H9 (cell line): ENCODE measurements around the gene S100A3. TPM values are rescaled to one million over a fixed set of nuclear protein-coding genes. Genes with fewer than 3 reads are reported as not detected.

Experiments
- DNase-seq: peaks from one replicate; pipeline ENCODE4 v3.0.0-alpha.2; 2017
- H2AFZ ChIP-seq: one replicate; pipeline ENCODE4 v1.6.1; 2013; ENCODE audit warnings: mild to moderate bottlenecking, low read length, control low read depth, moderate library complexity
- H2AK5ac ChIP-seq: 2 replicates; pipeline ENCODE4 v1.6.1; 2013; ENCODE audit warnings: low read length, control low read depth, mixed read lengths; ENCODE audit not compliant: insufficient read length
- H2BK120ac ChIP-seq: one replicate; pipeline ENCODE4 v1.6.1; 2013; ENCODE audit warnings: low read depth, mild to moderate bottlenecking, low read length, control low read depth, inconsistent platforms; ENCODE audit not compliant: poor library complexity, severe bottlenecking
- H2BK12ac ChIP-seq: 2 replicates; pipeline ENCODE4 v1.6.1; 2013; ENCODE audit warnings: low read length, control low read depth, mixed read lengths, low read depth; ENCODE audit not compliant: insufficient read length
- H2BK15ac ChIP-seq: 2 replicates; pipeline ENCODE4 v1.6.1; 2013; ENCODE audit warnings: low read depth, low read length, control low read depth
- H2BK20ac ChIP-seq: one replicate; pipeline ENCODE4 v1.6.1; 2013; ENCODE audit warnings: low read depth, mild to moderate bottlenecking, low read length, control low read depth, inconsistent platforms; ENCODE audit not compliant: poor library complexity, severe bottlenecking
- H2BK5ac ChIP-seq: 2 replicates; pipeline ENCODE4 v1.6.1; 2013; ENCODE audit warnings: low read length, control low read depth, mixed read lengths; ENCODE audit not compliant: insufficient read length
- H3K14ac ChIP-seq: 2 replicates; pipeline ENCODE4 v1.6.1; 2013; ENCODE audit warnings: low read length, control low read depth; ENCODE audit not compliant: insufficient read depth
- H3K18ac ChIP-seq: 2 replicates; pipeline ENCODE4 v1.6.1; 2013; ENCODE audit warnings: low read depth, mild to moderate bottlenecking, mixed read lengths, low read length, control low read depth; ENCODE audit not compliant: insufficient read length
- H3K23ac ChIP-seq: 2 replicates; pipeline ENCODE4 v1.6.1; 2013; ENCODE audit warnings: low read length, control low read depth, mixed read lengths, low read depth; ENCODE audit not compliant: insufficient read length
- H3K23me2 ChIP-seq: 2 replicates; pipeline ENCODE4 v1.6.1; 2013; ENCODE audit warnings: low read depth, mild to moderate bottlenecking, mixed read lengths, low read length, control low read depth; ENCODE audit not compliant: insufficient read length, poor library complexity, severe bottlenecking
- H3K27ac ChIP-seq: 2 replicates; pipeline ENCODE4 v1.5.1; 2013; ENCODE audit warnings: low read length, control low read depth, mixed read lengths, low read depth; ENCODE audit not compliant: insufficient read length
- H3K27me3 ChIP-seq: 2 replicates; pipeline ENCODE4 v1.6.1; 2013; ENCODE audit warnings: low read length, control low read depth, inconsistent platforms; ENCODE audit not compliant: insufficient read depth
- H3K4ac ChIP-seq: 2 replicates; pipeline ENCODE4 v1.6.1; 2013; ENCODE audit warnings: low read depth, mild to moderate bottlenecking, control low read depth, inconsistent platforms, low read length, moderate library complexity
- H3K4me1 ChIP-seq: 2 replicates; pipeline ENCODE4 v1.6.1; 2013; ENCODE audit warnings: low read length, control low read depth, inconsistent platforms; ENCODE audit not compliant: insufficient read depth
- H3K4me2 ChIP-seq: 2 replicates; pipeline ENCODE4 v1.6.1; 2013; ENCODE audit warnings: low read length, control low read depth, mixed read lengths; ENCODE audit not compliant: insufficient read length, insufficient read depth
- H3K56ac ChIP-seq: 2 replicates; pipeline ENCODE4 v1.6.1; 2013; ENCODE audit warnings: low read depth, mild to moderate bottlenecking, mixed read lengths, low read length, control low read depth; ENCODE audit not compliant: insufficient read length
- H3K79me1 ChIP-seq: 2 replicates; pipeline ENCODE4 v1.6.1; 2013; ENCODE audit warnings: low read depth, mild to moderate bottlenecking, moderate library complexity, low read length, control low read depth, inconsistent platforms; ENCODE audit not compliant: insufficient read depth, poor library complexity, severe bottlenecking
- H3K79me2 ChIP-seq: 2 replicates; pipeline ENCODE4 v1.6.1; 2013; ENCODE audit warnings: low read length, control low read depth, inconsistent platforms; ENCODE audit not compliant: insufficient read depth
- H3K9ac ChIP-seq: 2 replicates; pipeline ENCODE4 v1.6.1; 2013; ENCODE audit warnings: low read length, control low read depth, mixed read lengths; ENCODE audit not compliant: insufficient read length; ENCODE audit errors: extremely low read depth
- H3K9me3 ChIP-seq: one replicate; pipeline ENCODE4 v1.6.1; 2013; ENCODE audit warnings: low read depth, low read length, inconsistent platforms; ENCODE audit not compliant: control insufficient read depth
- H3T11ph ChIP-seq: one replicate; pipeline ENCODE4 v1.6.1; 2013; ENCODE audit warnings: mild to moderate bottlenecking, low read length, control low read depth, inconsistent platforms
- H4K20me1 ChIP-seq: one replicate; pipeline ENCODE4 v1.6.1; 2013; ENCODE audit not compliant: control insufficient read depth, insufficient read length, insufficient read depth
- H4K5ac ChIP-seq: 2 replicates; pipeline ENCODE4 v1.6.1; 2013; ENCODE audit warnings: low read depth, mild to moderate bottlenecking, mixed read lengths, low read length, control low read depth; ENCODE audit not compliant: insufficient read length
- H4K8ac ChIP-seq: replicated peaks from 2 replicates; pipeline ENCODE4 v1.6.1; 2013; ENCODE audit warnings: low read length, control low read depth, mixed read lengths, low read depth; ENCODE audit not compliant: insufficient read length
- H4K91ac ChIP-seq: 2 replicates; pipeline ENCODE4 v1.6.1; 2013; ENCODE audit warnings: low read depth, mild to moderate bottlenecking, moderate library complexity, mixed read lengths, low read length, control low read depth; ENCODE audit not compliant: insufficient read length
- H3K27ac Mint-ChIP-seq, 3 experiments: 2 replicates in 2 of 3; 3 replicates in 1 of 3; pipeline ENCODE4 v1.8.0; 2020 to 2021; ENCODE audit warnings: mixed read lengths in 3 of 3, mild to moderate bottlenecking in 1 of 3, moderate library complexity in 1 of 3
- H3K27me3 Mint-ChIP-seq: 2 replicates; pipeline ENCODE4 v1.8.0; 2021; ENCODE audit warnings: low read depth, mild to moderate bottlenecking, moderate library complexity, mixed read lengths
- H3K36me3 Mint-ChIP-seq, 3 experiments: 2 replicates in 2 of 3; 3 replicates in 1 of 3; pipeline ENCODE4 v1.8.0; 2020 to 2021; ENCODE audit warnings: low read depth in 3 of 3, mixed read lengths in 3 of 3; ENCODE audit not compliant: insufficient read depth in 1 of 3
- H3K4me1 Mint-ChIP-seq, 2 experiments: 2 replicates each; pipeline ENCODE4 v1.8.0; 2020; ENCODE audit warnings: mixed read lengths in 2 of 2
- H3K4me3 Mint-ChIP-seq, 2 experiments: 2 replicates in 1 of 2; 3 replicates in 1 of 2; pipeline ENCODE4 v1.8.0; 2020 to 2021; ENCODE audit warnings: mild to moderate bottlenecking in 2 of 2, mixed read lengths in 2 of 2, moderate library complexity in 1 of 2
- H3K9me3 Mint-ChIP-seq, 2 experiments: 2 replicates in 1 of 2; 3 replicates in 1 of 2; pipeline ENCODE4 v1.8.0; 2020; ENCODE audit warnings: mild to moderate bottlenecking in 2 of 2, mixed read lengths in 2 of 2, moderate library complexity in 1 of 2
- CTCF ChIP-seq: fragments of 200-600 bp; sonication (generic); conservative IDR thresholded peaks from 3 replicates; pipeline ENCODE4 v1.8.0; 2021; ENCODE audit warnings: antibody characterized with exemption, mild to moderate bottlenecking
- WGBS: extraction: QIAGEN DNeasy Blood & Tissue Kit; methylation state at CpG from one replicate; pipeline ENCODE4 v1.1.7; 2013; ENCODE audit warnings: missing lambda C conversion rate, low lambda C conversion rate, mixed read lengths; ENCODE audit not compliant: insufficient read length; ENCODE audit errors: extremely low coverage; 5-methylcytosine and 5-hydroxymethylcytosine counted together
- total RNA-seq: library from RNA; stranded (reverse); gene quantifications from 2 replicates; pipeline ENCODE4 v1.2.1, GENCODE V29; 2021

S100A3 gene
- total RNA-seq, 1 experiment from 2014 or later, result not detected

DNA sequence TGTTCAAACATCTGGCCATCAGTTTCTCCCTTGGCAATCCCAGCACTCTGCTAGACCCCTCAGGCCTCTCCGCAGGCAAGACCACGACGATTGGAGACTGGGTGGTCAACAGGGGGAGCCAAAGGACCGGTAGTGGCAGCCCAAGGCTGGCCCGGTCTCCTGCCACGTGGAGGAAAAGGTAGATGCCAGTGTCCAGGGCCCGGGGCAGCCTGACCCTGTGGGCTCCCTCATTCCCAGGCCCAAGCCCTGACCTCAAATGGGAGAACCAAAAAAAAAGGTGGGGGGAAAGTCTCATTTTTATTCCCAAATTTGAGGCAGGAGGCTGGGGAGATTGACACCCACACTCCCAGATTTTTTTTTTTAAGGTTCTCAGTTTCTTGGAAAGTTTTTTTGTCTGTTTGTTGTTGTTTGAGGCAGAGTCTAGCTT lies 38.1 kb downstream of the S100A3 start:
- no peaks in the 10 kb centered on the region for H3K23me2 ChIP-seq
- H3K56ac ChIP-seq, result no peak overlapping the region
- H3K9me3 ChIP-seq, result no peaks in the 10 kb centered on the region
- H3K27me3 ChIP-seq, result no peaks in the 10 kb centered on the region
- H4K20me1 ChIP-seq, result no peaks in the 10 kb centered on the region
- no peak overlapping the region for H3K23ac ChIP-seq
- no peak overlapping the region for H4K8ac ChIP-seq
- H3K4me1 ChIP-seq, result no peaks in the 10 kb centered on the region
- Mint-ChIP-seq H3K4me3 (peak overlapping the region in 1 of 2 experiments; percentile 24; a peak in 1 of 5 replicates), H3K4me1 (peaks cover 6 to 9% of the 10 kb centered on the region in 2 experiments; a peak in 3 of 4 replicates), H3K36me3 (no peaks in the 10 kb centered on the region), H3K27me3 (peaks cover 57% of the 10 kb centered on the region), H3K9me3 (no peaks in the 10 kb centered on the region), H3K27ac (no peak overlapping the region)
- H2AK5ac ChIP-seq, result no peak overlapping the region
- H3T11ph ChIP-seq, result no peak overlapping the region
- H2BK5ac ChIP-seq, result no peak overlapping the region
- no CpG with 5 or more reads among the region's 7 CpGs for WGBS
- H2BK15ac ChIP-seq, result no peak overlapping the region
- no peaks in the 10 kb centered on the region for H3K79me1 ChIP-seq
- peak; percentile 92 for DNase-seq
- no peak overlapping the region for H3K9ac ChIP-seq
- H4K5ac ChIP-seq, result no peak overlapping the region
- no peak overlapping the region for H2BK120ac ChIP-seq
- H3K18ac ChIP-seq, result no peak overlapping the region
- no peak overlapping the region for H3K27ac ChIP-seq
- no peak overlapping the region for H3K14ac ChIP-seq
- no peak overlapping the region for H3K4me2 ChIP-seq
- H3K79me2 ChIP-seq, result no peaks in the 10 kb centered on the region
- no peak overlapping the region for H2AFZ ChIP-seq
- H2BK20ac ChIP-seq, result no peak overlapping the region
- no peak overlapping the region for H4K91ac ChIP-seq
- H3K4ac ChIP-seq, result no peak overlapping the region
- no peak overlapping the region for H2BK12ac ChIP-seq
- peak; percentile 96 for TF ChIP-seq CTCF
